ENCODE data around the gene TPST1. TPM values are rescaled to one million over a fixed set of nuclear protein-coding genes. Genes with fewer than 3 reads are reported as not detected.
"Not testable (repeated sequence)": the region's sequence is repeated elsewhere in the genome, so short reads cannot be mapped to it uniquely, and the experiment has no call there.

The TPST1 gene
- total RNA-seq (20.4 and 21.1 TPM in 2 replicates), polyA plus RNA-seq (23.7 and 24.8 TPM in 2 replicates)

DNA sequence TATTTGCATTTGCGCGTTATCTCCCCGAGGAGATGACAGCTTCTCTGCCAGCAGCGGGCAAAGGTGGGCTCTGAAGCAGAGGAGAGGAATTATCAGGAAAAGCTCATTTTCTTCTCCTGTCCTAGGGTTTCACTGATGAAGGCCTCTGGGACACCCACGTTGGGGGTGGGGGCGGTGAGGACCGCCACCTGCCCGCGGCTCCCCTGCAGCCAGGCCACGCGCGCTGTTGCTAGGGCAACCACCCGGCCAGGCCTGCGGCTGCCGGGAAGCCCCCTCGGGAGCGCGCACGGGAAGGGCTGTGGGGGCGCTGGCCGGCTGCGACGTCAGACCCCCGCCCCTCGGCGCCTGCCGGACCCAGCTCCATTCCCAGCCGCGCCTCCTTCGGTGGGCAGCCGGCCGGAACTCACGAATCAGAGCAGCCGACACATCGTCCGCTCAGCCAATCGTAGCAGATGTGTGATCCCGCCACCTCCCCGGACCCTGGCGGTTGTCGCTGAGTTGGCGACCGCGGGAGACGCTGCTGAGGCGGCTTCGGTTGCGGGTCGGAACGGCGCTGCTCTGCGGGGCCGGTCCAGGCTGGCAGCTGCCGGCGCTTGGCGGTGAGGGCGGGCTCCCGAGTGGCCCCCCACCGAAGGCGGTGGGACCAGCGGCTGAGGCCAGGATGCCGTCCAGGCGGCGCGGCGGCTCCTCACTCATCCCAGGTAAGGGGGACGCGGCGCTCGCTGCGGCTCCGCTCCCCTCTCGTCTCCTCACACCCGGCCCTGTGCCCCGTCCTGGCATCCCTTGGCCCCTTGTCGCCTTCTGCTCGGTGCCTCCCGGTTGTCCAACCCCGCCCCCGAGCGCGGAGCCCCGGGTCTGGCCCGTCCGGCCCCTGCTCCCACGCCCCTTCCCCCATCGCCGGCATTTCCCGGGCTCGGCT is at the start of gene TPST1:
TPST1 (plus strand) TSS at position 513 of the 919 bp plus-strand sequence. CDS start 35,092 bp downstream, outside the sequence.
- TF ChIP-seq, protein P1, sequence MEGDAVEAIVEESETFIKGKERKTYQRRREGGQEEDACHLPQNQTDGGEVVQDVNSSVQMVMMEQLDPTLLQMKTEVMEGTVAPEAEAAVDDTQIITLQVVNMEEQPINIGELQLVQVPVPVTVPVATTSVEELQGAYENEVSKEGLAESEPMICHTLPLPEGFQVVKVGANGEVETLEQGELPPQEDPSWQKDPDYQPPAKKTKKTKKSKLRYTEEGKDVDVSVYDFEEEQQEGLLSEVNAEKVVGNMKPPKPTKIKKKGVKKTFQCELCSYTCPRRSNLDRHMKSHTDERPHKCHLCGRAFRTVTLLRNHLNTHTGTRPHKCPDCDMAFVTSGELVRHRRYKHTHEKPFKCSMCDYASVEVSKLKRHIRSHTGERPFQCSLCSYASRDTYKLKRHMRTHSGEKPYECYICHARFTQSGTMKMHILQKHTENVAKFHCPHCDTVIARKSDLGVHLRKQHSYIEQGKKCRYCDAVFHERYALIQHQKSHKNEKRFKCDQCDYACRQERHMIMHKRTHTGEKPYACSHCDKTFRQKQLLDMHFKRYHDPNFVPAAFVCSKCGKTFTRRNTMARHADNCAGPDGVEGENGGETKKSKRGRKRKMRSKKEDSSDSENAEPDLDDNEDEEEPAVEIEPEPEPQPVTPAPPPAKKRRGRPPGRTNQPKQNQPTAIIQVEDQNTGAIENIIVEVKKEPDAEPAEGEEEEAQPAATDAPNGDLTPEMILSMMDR (IDR thresholded peaks at IDR 0.05; ENCODE audit: low read depth, low read length) = peak; percentile 44
- Histone ChIP-seq H3K4me3 (peak within 1 kb of the TSS; percentile 83), H3K36me3 (no peaks in the 10 kb centered on the region), H3K27ac (peak within 1 kb of the TSS; percentile 36), H3K9me3 (ENCODE audit: low read depth) (no peaks in the 10 kb centered on the region), H3K27me3 (no peaks in the 10 kb centered on the region), H3K4me1 (ENCODE audit: low read depth) (no peaks in the 10 kb centered on the region)
- peak; percentile 90 to 96 for DNase-seq (ENCODE audit: low read depth in 1 of 2, low spot score in 1 of 2)

DNA sequence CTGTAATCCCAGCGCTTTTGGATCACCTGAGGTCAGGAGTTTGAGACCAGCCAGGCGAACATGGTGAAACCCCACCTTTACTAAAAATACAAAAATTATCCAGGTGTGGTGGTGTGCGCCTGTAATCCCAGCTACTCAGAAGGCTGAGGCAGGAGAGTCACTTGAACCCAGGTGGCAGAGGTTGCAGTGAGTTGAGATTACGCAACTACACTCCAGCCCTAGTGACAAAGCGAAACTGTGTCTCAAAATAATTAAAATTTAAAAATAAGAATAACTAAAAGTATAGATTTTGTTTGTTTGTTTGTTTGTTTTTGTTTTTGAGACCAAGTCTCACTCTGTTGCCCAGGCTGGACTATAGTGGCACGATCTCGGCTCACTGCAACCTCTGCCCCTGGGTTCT is 49.1 kb upstream of the TPST1 start:
- not testable (repeated sequence) for H3K36me3 ChIP-seq; DNase-seq (ENCODE audit: low read depth in 1 of 2, low spot score in 1 of 2); H3K27me3 ChIP-seq; H3K9me3 ChIP-seq (ENCODE audit: low read depth); H3K4me3 ChIP-seq; H3K27ac ChIP-seq
- peaks cover 17% of the 10 kb centered on the region for H3K4me1 ChIP-seq (ENCODE audit: low read depth)

DNA sequence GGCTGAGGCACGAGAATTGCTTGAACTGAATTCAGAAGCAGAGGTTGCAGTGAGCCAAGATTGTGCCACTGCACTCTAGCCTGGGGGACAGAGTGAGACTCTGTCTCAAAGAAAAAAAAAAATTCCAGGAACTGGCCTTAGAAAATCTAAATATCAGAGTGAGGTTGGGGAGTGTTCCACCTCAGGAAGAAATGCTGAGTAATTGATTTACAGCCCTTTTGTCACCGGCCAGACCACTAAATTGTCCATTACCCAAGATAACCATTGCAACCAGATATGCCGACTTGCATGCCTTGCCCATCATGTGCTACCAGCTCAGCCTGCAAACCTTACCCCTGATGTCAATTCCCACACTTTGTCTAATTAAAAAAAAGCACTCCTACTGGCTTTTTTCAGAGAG is 48.1 kb upstream of the TPST1 start:
- TF ChIP-seq, protein P1 (IDR thresholded peaks at IDR 0.05; ENCODE audit: low read depth, low read length) = no peak
- Histone ChIP-seq H3K27ac (no peak overlapping the region), H3K4me3 (no peak overlapping the region), H3K27me3 (no peaks in the 10 kb centered on the region), H3K36me3 (peaks cover 4% of the 10 kb centered on the region), H3K9me3 (ENCODE audit: low read depth) (no peaks in the 10 kb centered on the region), H3K4me1 (ENCODE audit: low read depth) (peaks cover 15% of the 10 kb centered on the region)
- no peak for DNase-seq (ENCODE audit: low read depth in 1 of 2, low spot score in 1 of 2)

DNA sequence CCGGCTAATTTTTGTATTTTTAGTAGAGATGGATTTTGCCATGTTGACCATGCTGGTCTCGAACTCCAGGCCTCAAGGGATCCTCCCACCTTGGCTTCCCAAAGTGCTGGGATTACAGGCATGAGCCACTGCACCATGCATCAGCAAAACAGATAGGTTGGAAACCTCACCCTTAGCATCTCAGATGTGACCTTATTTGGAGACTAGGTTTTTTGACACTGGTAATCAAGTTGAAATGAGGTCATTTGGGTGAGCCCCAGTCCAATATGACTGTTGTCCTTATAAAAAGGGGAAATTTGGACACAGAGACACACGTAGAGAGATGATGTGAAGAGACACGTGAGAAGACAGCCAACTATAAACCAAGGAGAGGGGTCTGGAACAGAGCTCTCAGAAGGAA is 42.5 kb upstream of the TPST1 start:
- H3K27ac ChIP-seq = no peak overlapping the region
- H3K4me1 ChIP-seq (ENCODE audit: low read depth) = no peaks in the 10 kb centered on the region
- no peaks in the 10 kb centered on the region for H3K27me3 ChIP-seq
- H3K4me3 ChIP-seq = no peak overlapping the region
- H3K9me3 ChIP-seq (ENCODE audit: low read depth) = no peaks in the 10 kb centered on the region
- TF ChIP-seq, protein P1 (IDR thresholded peaks at IDR 0.05; ENCODE audit: low read depth, low read length) = no peak
- no peaks in the 10 kb centered on the region for H3K36me3 ChIP-seq
- no peak for DNase-seq (ENCODE audit: low read depth in 1 of 2, low spot score in 1 of 2)

DNA sequence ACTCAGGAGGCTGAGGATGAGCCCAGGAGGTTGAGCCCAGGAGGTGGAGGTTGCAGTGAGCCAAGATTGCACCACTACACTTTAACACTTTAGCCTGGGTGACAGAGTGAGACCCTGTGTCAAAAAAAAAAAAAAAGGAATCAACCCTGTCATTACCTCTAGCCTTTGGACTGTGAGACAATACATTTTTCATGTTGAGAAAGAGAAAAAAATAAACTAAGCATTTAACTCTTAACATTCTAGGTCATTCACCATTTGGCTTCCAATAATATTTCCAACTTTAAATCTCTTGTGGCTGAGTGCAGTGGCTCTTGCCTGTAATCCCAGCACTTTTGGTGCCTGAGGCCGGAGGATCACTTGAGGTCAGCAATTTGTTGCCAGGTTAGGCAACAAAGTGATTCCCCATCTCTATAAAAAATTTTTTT is 41.9 kb upstream of the TPST1 start:
- H3K27ac ChIP-seq = no peak overlapping the region
- no peaks in the 10 kb centered on the region for H3K27me3 ChIP-seq
- no peaks in the 10 kb centered on the region for H3K4me1 ChIP-seq (ENCODE audit: low read depth)
- no peaks in the 10 kb centered on the region for H3K36me3 ChIP-seq
- H3K4me3 ChIP-seq = no peak overlapping the region
- H3K9me3 ChIP-seq (ENCODE audit: low read depth) = no peaks in the 10 kb centered on the region
- TF ChIP-seq, protein P1 (IDR thresholded peaks at IDR 0.05; ENCODE audit: low read depth, low read length) = no peak
- no peak for DNase-seq (ENCODE audit: low read depth in 1 of 2, low spot score in 1 of 2)

DNA sequence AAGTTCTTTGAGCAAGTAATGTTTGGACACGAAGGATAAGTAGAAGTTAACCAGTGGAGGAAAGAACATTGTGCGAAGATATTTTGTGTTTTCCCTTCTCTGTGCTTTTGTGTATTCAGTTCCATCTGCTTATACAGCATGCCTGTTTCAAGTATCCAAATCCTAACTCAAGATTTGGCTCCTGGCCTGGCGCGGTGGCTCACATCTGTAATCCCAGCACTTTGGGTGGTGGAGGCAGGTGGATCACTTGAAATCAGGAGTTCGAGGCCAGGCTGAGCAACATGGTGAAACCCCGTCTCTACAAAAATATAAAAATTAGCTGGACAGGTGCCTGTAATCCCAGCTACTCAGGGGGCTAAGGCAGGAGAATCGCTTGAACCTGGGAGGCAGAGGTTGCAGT is 40.8 kb upstream of the TPST1 start:
- Histone ChIP-seq H3K36me3 (no peaks in the 10 kb centered on the region), H3K27ac (no peak overlapping the region), H3K4me1 (ENCODE audit: low read depth) (no peaks in the 10 kb centered on the region), H3K27me3 (no peaks in the 10 kb centered on the region), H3K9me3 (ENCODE audit: low read depth) (no peaks in the 10 kb centered on the region), H3K4me3 (no peak overlapping the region)
- TF ChIP-seq, protein P1 (IDR thresholded peaks at IDR 0.05; ENCODE audit: low read depth, low read length) = no peak
- no peak for DNase-seq (ENCODE audit: low read depth in 1 of 2, low spot score in 1 of 2)

Data from cardiac muscle cell (in vitro differentiated cells and primary cell).